CD4-positive, alpha-beta T cell treated with Interleukin-21 for 1 hour (primary cell): ENCODE measurements around the gene RET.

ENCODE experiments used
- DNase-seq: peaks from one replicate; pipeline ENCODE4 v3.0.0-alpha.2; 2020

Gene RET

DNA sequence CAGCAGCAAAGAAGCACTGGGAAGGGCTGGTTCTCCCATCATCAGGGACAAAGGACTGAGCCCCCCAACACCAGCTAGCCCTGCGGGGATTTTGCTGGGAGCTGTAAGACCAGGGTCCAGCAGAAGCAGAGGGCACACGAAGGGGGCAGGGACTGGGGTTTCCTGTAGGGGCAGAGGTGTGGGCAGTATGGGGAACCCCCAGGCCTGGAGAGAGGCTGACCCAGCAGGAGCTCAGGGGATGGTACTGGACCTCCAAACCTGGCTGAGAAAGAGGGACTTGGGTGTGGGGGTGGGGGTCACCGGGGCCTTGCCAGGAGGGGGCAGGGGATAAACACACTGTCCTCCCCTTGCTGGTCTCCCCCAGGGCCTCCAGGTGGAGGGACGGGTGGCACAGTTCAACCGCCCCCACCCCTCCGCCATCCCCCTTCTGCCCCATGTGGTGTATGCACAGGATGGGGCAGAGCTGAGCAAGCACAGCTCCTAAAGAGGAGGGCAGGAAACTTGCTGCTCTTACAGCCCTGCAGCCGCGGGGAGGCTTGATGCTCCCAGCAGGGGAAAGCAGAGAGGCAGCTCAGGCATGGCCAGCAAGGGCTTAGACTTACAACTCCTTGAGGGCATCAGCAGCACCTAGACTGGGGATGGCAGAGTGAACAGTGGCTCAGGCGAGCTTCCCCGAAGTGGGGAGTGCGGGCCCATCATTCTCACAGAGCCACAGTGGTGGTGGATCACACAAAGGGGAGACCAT, 12.4 kb upstream of the RET start:
- no peak for DNase-seq

- DNase-seq = no peak
Measured at GRCh38 chr10:43065234-43065633, 11.6 kb upstream of the RET start.

GRCh38 chr10:43065761-43066160, 11.1 kb upstream of the RET start:
- no peak for DNase-seq

GRCh38 chr10:43066481-43066880, 10.4 kb upstream of the RET start:
- DNase-seq = no peak

- no peak for DNase-seq
Measured at GRCh38 chr10:43067391-43068135, 9.3 kb upstream of the RET start.

GRCh38 chr10:43068136-43068395, 8.8 kb upstream of the RET start:
- no peak for DNase-seq

DNA sequence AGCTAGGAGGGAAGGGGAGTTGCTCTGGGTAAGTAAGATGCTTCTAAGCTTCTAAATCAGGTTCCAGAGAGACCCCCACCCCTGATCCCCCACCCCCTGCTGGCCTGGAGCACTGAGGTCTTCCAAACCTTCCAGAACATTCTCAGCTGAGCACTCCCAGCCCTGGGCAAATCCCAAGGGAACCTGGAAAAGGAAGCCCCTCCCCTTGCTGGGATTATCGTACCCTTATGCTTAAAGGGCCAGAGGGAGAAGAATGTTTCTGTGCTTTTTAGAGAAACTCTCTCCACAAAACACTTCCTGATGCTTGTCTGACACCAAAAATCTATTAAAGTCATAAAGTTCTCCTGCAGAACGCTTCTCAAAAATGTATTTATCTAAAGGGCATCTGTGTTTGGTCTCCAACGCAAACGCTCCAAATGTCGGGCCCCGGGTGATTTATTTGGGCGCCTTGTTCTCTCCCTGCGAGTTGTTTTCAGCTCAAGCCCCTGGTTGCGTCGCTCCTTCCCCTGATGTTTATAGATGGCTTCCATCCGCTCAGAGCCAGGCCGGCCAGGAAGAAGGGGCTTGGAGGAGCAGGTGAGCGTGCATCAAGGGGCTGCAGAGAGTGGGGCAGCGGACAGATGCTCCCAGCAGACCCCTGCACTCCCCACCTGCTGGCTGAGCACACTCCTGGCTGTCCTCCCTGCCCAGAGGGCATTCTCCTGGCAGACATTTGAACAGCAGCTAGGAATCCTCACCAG, 8.2 kb upstream of the RET start:
- DNase-seq = no peak

- DNase-seq = no peak
Measured at GRCh38 chr10:43069211-43069515, 7.7 kb upstream of the RET start.

DNA sequence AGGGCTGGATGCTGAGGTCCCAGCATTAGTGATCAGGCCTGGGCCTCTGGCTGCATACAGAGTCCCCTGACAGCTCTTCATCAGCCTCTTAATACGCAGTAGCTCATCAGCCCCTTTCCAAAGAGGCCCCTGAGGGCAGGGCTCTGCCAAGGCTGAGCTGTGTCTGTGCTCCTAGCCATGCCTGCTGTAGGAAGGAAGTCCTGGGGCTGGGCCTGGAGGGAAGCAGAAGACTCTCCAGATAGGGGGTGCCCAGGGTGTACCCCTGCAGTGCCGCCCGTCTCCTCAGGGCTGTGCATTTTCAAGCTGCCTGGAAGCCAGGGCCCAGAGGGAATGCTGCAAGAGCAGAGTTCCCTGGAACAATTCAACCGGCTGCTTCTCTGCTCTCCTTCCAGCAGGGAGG, 7.3 kb upstream of the RET start:
- DNase-seq = no peak

DNA sequence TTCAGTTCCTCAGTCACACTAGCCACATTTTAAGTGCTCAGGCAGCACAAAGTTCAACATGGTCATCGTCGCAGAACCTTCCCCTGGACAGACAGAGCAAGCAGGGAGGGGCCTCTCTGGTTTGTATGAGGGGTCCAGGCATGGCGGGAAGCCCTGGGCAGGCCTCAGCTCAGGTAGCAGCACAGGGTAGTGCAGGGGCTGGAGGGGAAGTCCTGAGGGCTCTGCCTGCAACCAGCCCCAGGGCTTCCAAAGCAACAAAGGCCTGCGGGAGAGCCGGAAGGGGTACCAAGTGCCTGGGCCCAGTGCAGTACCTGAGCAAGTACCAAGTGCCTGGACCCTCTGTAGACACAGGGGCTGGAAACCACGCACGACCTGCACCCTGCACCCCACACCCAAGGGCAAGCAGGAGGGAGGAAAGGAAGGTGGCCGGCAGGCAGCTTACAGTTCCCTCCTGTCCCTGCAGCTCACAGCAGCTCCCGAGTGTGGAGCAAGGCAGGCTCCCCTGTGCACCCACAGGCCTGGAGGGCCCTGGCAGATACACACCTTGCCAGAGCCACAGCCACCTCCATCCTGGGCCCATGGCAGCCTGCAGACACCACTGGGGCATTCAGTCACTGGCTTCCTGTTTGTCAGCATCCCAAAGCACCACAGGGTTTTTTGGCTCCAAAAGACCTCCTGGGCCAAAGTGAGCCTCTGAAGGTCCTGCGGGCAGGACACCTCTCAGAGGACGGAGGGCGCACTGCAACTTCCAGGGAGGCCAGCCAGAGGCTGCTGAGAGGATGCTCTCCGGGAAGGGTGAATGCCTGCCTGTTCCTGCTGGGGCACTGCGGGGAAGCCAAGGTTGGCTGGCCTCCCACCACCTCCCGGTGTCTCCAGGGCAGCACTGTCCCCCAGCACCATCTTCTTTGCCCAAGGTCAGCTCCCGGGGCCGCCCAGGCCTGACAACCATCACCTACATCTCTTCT, 6.5 kb upstream of the RET start:
- DNase-seq = no peak

DNA sequence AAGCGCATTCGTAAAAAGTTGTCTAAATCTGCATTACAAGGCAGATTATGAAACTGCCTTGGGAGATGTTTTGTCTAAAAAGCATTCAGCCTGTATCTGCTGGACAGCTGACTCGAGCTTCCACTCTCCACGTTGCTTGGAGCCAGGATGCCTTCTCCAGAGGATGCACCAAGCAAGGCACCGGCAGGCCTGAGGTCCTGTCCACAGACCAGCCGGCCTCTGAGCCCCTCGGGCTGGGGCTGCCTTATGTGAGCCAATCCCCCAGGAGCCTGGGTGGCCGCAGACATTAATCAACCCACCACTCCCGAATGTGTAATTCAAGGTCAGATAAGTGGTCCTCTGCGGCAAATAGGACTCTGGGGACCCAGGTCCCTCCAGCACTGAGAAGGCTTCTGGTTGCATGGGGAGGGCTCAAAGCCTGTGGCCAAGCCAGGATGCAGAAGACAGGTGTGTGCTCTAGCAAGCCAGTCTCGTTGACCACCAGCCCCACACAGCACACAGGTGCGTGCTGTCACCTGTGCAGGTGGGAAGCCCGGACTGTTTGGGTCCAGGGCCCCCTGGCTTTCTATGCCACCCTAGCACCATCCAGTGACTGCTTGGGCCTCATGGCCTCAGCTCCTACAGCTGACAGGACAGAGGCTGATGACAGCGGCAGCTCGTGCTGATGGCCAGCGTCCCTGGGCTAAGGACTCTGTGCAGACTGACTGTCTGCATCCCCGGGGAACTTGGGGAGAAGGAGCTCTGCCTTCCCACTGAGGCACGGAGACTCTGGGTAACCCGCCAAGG, 4.8 kb upstream of the RET start:
- DNase-seq = no peak

DNA sequence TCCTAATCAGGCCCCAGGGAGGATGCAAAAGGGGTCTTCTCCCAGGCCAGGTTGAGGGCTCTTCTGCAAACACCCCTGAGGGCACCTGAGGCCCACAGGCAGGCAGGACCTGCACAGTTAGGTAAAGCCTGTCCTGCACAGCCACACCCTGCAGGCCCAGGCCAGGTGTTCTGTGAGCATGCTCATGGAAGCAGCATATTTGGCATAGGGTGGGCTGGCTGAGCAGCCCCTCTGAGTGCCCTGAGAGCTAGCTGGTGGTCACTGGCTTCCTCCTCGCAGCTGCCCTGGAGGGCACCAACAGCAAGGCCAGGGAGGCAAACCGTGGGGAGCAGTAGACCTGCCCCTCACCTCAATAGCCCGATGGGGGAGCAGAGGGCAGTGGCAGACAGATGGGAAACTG, 3.7 kb upstream of the RET start:
- DNase-seq = no peak

GRCh38 chr10:43073721-43074120, 3.1 kb upstream of the RET start:
- DNase-seq = no peak

GRCh38 chr10:43074409-43074808, 2.5 kb upstream of the RET start:
- no peak for DNase-seq

DNA sequence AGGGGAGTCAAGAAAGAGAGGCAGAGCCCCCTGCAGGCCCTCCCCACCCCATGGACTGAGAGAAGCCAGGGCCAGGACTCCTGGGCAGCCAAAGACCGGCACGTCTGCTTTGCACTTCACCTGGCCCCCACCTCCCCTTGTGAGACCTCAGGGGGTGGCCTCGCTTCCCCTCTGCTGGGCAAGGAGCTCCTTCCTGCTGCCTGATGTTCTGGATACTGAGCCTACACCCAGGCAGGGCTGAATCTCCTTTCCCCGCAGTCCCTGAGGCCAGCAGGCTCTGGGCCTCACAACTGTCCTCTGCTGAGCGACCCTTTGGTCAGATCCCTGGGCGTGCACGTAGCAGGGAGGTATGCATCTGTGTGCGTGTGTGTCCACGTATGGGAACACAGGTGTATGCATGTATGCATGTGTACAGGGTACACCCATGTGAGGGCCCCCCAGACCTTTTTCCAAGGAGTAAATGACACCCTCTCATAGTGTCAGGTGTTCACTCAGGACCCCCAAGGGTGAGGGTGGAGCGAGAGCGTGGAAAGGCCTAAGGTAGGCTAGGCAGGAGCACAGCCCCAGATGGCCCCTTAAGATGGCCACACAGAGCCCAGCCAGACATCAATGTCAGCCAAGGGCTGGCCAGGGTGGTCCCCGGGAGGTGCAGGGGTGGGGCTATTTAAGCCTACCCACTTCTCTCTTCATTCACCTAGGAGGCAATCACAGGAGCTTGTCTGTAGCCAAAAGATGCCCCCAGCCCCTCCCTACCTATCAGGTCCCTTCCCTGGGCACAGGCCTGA, 1.9 kb upstream of the RET start:
- no peak for DNase-seq

- DNase-seq = no peak
Measured at GRCh38 chr10:43075612-43076003, 1.3 kb upstream of the RET start.

GRCh38 chr10:43076311-43076875, 476 bp upstream of the RET start:
- no peak for DNase-seq

- no peak for DNase-seq
Measured at GRCh38 chr10:43077421-43078171, 727 bp downstream of the RET start.

DNA sequence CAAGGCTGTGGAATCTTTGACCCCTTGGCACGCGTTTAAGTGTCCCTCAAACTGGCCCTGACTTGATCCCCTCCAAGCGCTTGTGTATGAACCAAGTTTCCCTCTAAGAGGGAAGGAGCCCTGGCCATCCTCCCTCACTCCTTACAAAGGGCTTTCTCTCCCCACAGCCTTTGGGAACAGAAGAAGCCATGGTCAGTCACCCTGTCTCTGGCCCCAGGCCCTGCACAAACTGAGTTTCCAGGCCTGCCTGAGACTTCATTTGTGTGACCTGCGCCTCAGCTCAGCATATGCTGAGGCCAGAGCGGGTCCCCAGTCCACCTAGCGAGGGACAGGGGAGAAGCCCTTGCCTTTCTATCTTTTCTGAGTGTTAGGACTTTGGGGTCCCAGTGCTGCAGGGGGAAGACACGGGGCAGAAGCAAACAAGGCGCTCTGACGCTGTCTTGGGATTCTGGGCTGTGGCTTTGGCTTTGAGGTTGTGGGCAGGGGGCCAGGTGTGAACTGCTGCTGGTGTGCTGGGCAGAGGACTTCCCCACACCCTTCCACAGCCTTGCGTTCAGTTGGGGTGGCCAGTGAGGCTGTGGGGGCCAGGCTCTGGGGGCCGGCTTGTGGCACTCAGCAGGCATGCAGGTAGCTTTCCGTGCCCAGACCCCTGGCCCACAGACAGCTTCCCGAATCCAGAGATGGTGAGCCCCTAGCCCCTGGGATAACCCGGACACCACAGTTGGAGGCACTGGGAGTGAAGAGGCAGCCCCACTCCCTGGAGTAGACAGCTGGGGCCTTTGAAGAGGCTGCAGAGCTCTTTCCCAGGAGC, 1.5 kb downstream of the RET start:
- DNase-seq = no peak

- peak; percentile 4 for DNase-seq
Measured at GRCh38 chr10:43078986-43079273, 2.1 kb downstream of the RET start.
